ENCODE results near the gene BNC2. TPM values are rescaled to one million over a fixed set of nuclear protein-coding genes. Genes with fewer than 3 reads are reported as not detected.

BNC2 gene
- total and polyA plus RNA-seq, 2 of the 4 experiments (the other 2 are of a cell fraction), result 15.5 to 45.2 TPM

DNA sequence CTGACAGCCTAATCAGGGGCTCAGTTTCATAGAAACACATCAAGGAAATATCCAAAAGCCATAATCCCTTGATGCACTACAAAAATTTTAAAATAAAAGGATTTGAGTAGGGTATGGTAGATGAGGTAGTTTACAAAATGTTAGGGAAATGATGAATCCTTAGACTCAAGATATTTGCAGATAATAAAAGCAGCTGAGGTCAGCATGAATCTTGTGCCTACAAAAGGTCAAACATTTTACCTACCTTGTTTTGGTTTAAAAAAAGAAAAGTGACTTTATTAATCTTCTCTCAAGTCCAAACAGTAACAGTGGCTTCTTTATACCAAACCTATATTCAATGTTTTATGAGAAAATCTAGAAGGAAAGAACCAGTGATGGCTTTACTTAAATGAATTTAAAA, 135.5 kb downstream of the BNC2 start:
- no peak overlapping the region for H3K56ac ChIP-seq (ENCODE audit: extremely low read depth, insufficient read depth, low read length)
- no TSS peak for BruUV-seq (replicated peaks)
- no peaks in the 10 kb centered on the region for H4K20me1 ChIP-seq (ENCODE audit: insufficient read depth, low read length)

More for the DNA sequence above, 135.5 kb downstream of the BNC2 start:
- no peak overlapping the region for H2AK9ac ChIP-seq (replicated peaks; ENCODE audit: low read depth, low read length, poor library complexity)
- H2AK5ac ChIP-seq (ENCODE audit: low read depth, low read length), result no peak overlapping the region
- H3K18ac ChIP-seq (ENCODE audit: low read depth, low read length), result no peak overlapping the region
- no peak overlapping the region for H3K4ac ChIP-seq (ENCODE audit: low read depth, low read length)
- H2BK20ac ChIP-seq (ENCODE audit: low read depth, low read length), result no peak overlapping the region
- H3K9me3 ChIP-seq (ENCODE audit: control insufficient read depth, insufficient read depth, low read length), result no peaks in the 10 kb centered on the region
- TF ChIP-seq MAFK (IDR thresholded peaks at IDR 0.05; ENCODE audit: low read depth, low read length) (peak; percentile 72), MAZ (IDR thresholded peaks at IDR 0.05; ENCODE audit: borderline replicate concordance, low read depth, low read length) (no peak), CHD1 (IDR thresholded peaks at IDR 0.05; ENCODE audit: low read depth, low read length) (no peak), NFE2L2 (IDR thresholded peaks at IDR 0.05; ENCODE audit: low read depth, low read length) (no peak), BHLHE40 (IDR thresholded peaks at IDR 0.05; ENCODE audit: low read depth, low read length) (no peak), RCOR1 (IDR thresholded peaks at IDR 0.05; ENCODE audit: insufficient replicate concordance, low read length) (no peak)
- TF ChIP-seq, protein P1, sequence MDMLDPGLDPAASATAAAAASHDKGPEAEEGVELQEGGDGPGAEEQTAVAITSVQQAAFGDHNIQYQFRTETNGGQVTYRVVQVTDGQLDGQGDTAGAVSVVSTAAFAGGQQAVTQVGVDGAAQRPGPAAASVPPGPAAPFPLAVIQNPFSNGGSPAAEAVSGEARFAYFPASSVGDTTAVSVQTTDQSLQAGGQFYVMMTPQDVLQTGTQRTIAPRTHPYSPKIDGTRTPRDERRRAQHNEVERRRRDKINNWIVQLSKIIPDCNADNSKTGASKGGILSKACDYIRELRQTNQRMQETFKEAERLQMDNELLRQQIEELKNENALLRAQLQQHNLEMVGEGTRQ (IDR thresholded peaks at IDR 0.05; ENCODE audit: low read depth, low read length), result no peak
- H3K4me2 ChIP-seq (ENCODE audit: low read depth, low read length), result no peak overlapping the region
- peaks cover 3% of the 10 kb centered on the region; the same call in 1 of the 2 replicates for H3K36me3 ChIP-seq (ENCODE audit: control insufficient read depth, insufficient read depth, low read length)
- no peaks in the 10 kb centered on the region for H3K27me3 ChIP-seq (ENCODE audit: control insufficient read depth, insufficient read depth, low read length)
- in situ Hi-C loops (cut with MboI; ENCODE audit: low sequenced_read_pairs) (no loop called here), intact Hi-C loops (cut with micrococcal nuclease) (no loop called here), dilution Hi-C loops (cut with HindIII; ENCODE audit: low sequenced_read_pairs, unreplicated experiment) (no loop called here)
- no peak overlapping the region for H3K27ac ChIP-seq (ENCODE audit: insufficient read depth, low read length)
- POLR2A ChIA-PET (ENCODE audit: unreplicated experiment), result no interaction called here
- H4K5ac ChIP-seq (ENCODE audit: low read depth, low read length), result no peak overlapping the region
- no peak overlapping the region for H3K14ac ChIP-seq (replicated peaks; ENCODE audit: low read depth, low read length)
- no peaks in the 10 kb centered on the region for H3K9me1 ChIP-seq (ENCODE audit: insufficient read depth, low read length)
- H3K79me1 ChIP-seq (ENCODE audit: low read depth in 1 of 2, low read length in 2 of 2), result peaks cover 0 to 25% of the 10 kb centered on the region in 2 experiments
- no peak overlapping the region for H2AFZ ChIP-seq (replicated peaks; ENCODE audit: low read length, poor library complexity)
- no peak for ATAC-seq (ENCODE audit: low read depth)
- H2BK5ac ChIP-seq (ENCODE audit: low read depth, low read length, poor library complexity, severe bottlenecking), result no peak overlapping the region
- H4K91ac ChIP-seq (ENCODE audit: insufficient read depth, low read depth, low read length), result no peak overlapping the region
- H4K8ac ChIP-seq (ENCODE audit: low read depth in 2 of 2, low read length in 2 of 2), result no peak overlapping the region
- H3K23ac ChIP-seq (ENCODE audit: low read depth, low read length), result no peak overlapping the region
- no peak overlapping the region for H3K9ac ChIP-seq (ENCODE audit: low read depth, low read length)
- H2BK15ac ChIP-seq (ENCODE audit: low read depth, low read length), result no peak overlapping the region
- CTCF ChIA-PET, result interaction anchor here (0.5 kb wide), 1 partner anchor 8 kb away, joined by 3 read pairs; no protein-coding TSS in a partner anchor
- no peaks in the 10 kb centered on the region for H3K4me1 ChIP-seq (ENCODE audit: control insufficient read depth, insufficient read depth, low read length)
- DNase-seq, result no peak
- H2BK120ac ChIP-seq (ENCODE audit: low read depth, low read length), result no peak overlapping the region
- H3K4me3 ChIP-seq (ENCODE audit: insufficient read depth, low read depth, low read length), result no peak overlapping the region
